AG04449 (cell line): ENCODE data around the gene NEUROD4.

Source experiments
- CTCF ChIA-PET: fragments of 350-600 bp; formaldehyde crosslinking; extraction: SDS; loops from one replicate; lab custom pipeline; 2021; ENCODE audit warnings: antibody characterized with exemption; lab: Yijun Ruan, JAX
- POLR2A ChIA-PET: fragments of 400-600, 350-600 bp; formaldehyde crosslinking; extraction: SDS; loops from one replicate; lab custom pipeline; 2020; ENCODE audit warnings: antibody characterized with exemption, inconsistent platforms; lab: Yijun Ruan, JAX
- DNase-seq: peaks from one replicate; pipeline ENCODE4 v3.0.0-alpha.2; 2010; ENCODE audit warnings: low read depth, low spot score
- H3K4me3 ChIP-seq: 2 replicates; pipeline ENCODE4 v1.5.1; 2011; ENCODE audit warnings: low read depth, mild to moderate bottlenecking, control low read depth, low read length
- TF ChIP-seq, protein P1 (sequence below): IDR thresholded peaks from one replicate; pipeline ENCODE4 v1.5.1; 2011; ENCODE audit warnings: mild to moderate bottlenecking, moderate library complexity, low read length, control low read depth, inconsistent platforms; ENCODE audit not compliant: insufficient read depth; ENCODE audit errors: missing control alignments

The NEUROD4 gene

GRCh38 chr12:55060470-55060869 is 40.7 kb downstream of the NEUROD4 start:
- TF ChIP-seq, protein P1, sequence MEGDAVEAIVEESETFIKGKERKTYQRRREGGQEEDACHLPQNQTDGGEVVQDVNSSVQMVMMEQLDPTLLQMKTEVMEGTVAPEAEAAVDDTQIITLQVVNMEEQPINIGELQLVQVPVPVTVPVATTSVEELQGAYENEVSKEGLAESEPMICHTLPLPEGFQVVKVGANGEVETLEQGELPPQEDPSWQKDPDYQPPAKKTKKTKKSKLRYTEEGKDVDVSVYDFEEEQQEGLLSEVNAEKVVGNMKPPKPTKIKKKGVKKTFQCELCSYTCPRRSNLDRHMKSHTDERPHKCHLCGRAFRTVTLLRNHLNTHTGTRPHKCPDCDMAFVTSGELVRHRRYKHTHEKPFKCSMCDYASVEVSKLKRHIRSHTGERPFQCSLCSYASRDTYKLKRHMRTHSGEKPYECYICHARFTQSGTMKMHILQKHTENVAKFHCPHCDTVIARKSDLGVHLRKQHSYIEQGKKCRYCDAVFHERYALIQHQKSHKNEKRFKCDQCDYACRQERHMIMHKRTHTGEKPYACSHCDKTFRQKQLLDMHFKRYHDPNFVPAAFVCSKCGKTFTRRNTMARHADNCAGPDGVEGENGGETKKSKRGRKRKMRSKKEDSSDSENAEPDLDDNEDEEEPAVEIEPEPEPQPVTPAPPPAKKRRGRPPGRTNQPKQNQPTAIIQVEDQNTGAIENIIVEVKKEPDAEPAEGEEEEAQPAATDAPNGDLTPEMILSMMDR, result no peak
- ChIA-PET CTCF (no interaction called here), POLR2A (no interaction called here)
- no peak overlapping the region for H3K4me3 ChIP-seq
- DNase-seq, result no peak

GRCh38 chr12:55061024-55061423 is 41.2 kb downstream of the NEUROD4 start:
- POLR2A ChIA-PET, result no interaction called here
- CTCF ChIA-PET, result no interaction called here
- TF ChIP-seq, protein P1, result no peak
- no peak for DNase-seq
- H3K4me3 ChIP-seq, result no peak overlapping the region

DNA sequence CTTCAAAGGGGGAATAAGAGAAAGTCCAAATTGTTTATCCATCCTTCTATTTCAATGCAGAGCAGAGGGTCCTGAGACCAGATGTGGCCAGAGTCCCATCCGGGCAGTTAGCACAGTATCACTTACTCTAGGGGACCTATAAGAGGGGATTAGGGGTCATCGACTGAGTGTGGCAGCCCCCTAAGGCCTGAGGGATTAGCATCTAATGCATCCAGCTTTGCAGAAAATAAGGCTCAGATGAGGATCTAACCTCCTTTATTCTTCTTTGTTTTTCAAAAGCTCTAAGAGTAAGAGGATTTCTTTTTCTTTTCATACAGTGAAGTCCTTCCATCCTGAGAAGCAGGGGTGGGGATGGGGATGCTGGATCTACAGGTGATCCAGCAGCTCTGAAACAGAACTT is 43.5 kb downstream of the NEUROD4 start:
- TF ChIP-seq, protein P1, result no peak
- POLR2A ChIA-PET, result no interaction called here
- H3K4me3 ChIP-seq, result no peak overlapping the region
- DNase-seq, result no peak
- CTCF ChIA-PET, result interaction anchor here (2.7 to 17.4 kb wide), 2 partner anchors 9 to 69 kb away, joined by 14 to 272 read pairs; no protein-coding TSS in a partner anchor

DNA sequence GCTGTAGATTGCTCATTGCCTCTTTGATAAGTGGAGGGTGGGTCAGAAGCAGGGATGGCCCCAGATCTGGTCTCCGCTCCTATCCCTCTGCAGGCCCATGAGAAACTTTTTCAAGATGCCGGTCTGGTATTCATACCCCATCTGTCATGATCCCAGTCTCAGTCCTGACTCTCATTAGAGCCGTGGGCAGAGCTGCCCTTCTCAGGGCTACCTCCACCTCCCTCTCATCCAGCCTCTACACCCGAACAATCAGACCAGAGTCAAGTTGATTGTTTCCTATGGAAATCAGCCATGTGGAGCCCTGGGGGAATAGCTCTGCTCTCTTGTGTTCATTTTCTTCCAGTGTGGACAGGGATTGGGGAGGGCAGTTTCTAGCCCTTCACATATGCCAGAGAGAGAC is 45.8 kb downstream of the NEUROD4 start:
- no peak for DNase-seq
- TF ChIP-seq, protein P1, result no peak
- no peak overlapping the region for H3K4me3 ChIP-seq
- ChIA-PET POLR2A (no interaction called here), CTCF (interaction anchor here (1.7 to 17.4 kb wide), 2 partner anchors 71 to 307 kb away, joined by 3 to 272 read pairs; no protein-coding TSS in a partner anchor)

DNA sequence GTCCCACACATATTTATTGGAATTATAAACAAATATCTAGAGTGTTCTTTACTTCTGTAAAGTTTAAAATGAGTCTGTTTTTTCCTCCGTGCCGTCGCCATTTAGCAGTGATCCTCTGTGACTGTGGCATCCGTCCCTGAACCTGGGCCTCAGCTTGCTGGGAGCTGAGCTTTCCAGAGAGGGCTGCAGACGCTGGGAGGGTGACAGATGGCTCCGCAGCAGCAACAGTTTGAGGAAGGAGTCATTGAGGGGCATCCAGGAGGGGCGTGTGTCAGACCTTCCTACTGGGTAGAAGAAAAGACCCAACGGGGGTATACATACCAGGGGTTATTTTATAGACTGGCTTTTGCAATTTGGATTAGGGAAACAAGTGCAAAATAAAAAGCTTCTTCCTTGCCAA is 47.9 kb downstream of the NEUROD4 start:
- TF ChIP-seq, protein P1, result no peak
- POLR2A ChIA-PET, result no interaction called here
- CTCF ChIA-PET, result interaction anchor here (1.0 to 17.4 kb wide), 14 partner anchors 8 to 358 kb away, joined by 3 to 272 read pairs (median 6); no protein-coding TSS in a partner anchor
- DNase-seq, result no peak
- H3K4me3 ChIP-seq, result no peak overlapping the region

DNA sequence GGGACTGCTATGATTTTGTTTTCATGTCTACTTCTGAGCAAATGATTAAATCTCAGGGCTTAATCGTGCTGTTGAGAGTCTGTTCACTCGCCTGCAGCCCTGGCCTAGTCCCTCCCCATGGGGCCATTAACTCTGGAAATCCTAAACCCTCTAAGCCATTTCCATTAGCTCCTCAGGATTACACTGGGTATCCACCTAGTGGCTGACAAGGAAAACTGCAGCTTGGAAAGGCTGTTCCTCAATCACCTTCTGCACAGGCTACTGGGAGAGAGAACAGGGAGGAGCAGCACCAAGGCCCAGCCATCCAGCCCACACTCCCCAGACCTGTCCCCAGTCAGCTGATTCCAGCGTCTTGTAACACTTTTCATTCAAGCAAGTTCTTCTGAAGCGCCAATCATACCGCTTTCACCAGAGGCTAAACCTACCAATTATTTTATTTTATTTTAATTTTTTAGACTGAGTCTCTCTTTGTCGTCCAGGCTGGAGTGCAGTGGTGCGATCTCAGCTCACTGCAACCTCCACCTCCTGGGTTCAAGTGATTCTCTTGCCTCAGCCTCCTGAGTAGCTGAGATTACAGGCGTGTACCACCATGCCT is 48.7 kb downstream of the NEUROD4 start:
- no peak overlapping the region for H3K4me3 ChIP-seq
- TF ChIP-seq, protein P1, result peak; percentile 82
- CTCF ChIA-PET, result interaction anchor here (0.9 to 17.4 kb wide), 15 partner anchors 9 to 359 kb away, joined by 3 to 272 read pairs (median 6); no protein-coding TSS in a partner anchor
- POLR2A ChIA-PET, result no interaction called here
- peak; percentile 9 for DNase-seq
